Mammary epithelial cell (primary cell): ENCODE results near the gene AK8.

Experiments used
- CTCF ChIP-seq, 2 donors: IDR thresholded peaks in 1 of 2; conservative IDR thresholded peaks in 1 of 2; 2 replicates each; pipeline ENCODE4 v1.5.1; 2011 to 2012; ENCODE audit warnings: inconsistent platforms in 2 of 2, low read length in 2 of 2, mild to moderate bottlenecking in 2 of 2, control low read depth in 1 of 2, low read depth in 1 of 2; ENCODE audit not compliant: insufficient read depth in 1 of 2; ENCODE audit errors: extremely low read depth in 1 of 2
- EZH2 ChIP-seq: IDR thresholded peaks from 2 replicates; pipeline ENCODE4 v1.6.1; 2012; ENCODE audit warnings: low read length, inconsistent platforms, borderline replicate concordance

GRCh38 chr9:132780230-132781007 lies 97.7 kb downstream of the AK8 start:
- TF ChIP-seq CTCF (conservative IDR thresholded peaks at IDR 0.05 in 1 of 2, IDR thresholded peaks at IDR 0.05 in 1 of 2; ENCODE audit: extremely low read depth in 1 of 2, insufficient read depth in 1 of 2, low read depth in 1 of 2, low read length in 2 of 2) (no peak), EZH2 (no peak)
